Adipocyte (in vitro differentiated cells): ENCODE data around the gene TNNC1.
A peak's percentile ranks its signal among the peaks of the same experiment; 100 is the strongest.

ENCODE experiments used
- DNase-seq: peaks from one replicate; pipeline ENCODE4 v3.0.0-alpha.2; 2015; ENCODE audit warnings: low read depth
- H3K27me3 ChIP-seq: replicated peaks from 2 replicates; pipeline ENCODE4 v1.7.0; 2013; ENCODE audit warnings: mild to moderate bottlenecking, low read length, moderate library complexity; ENCODE audit not compliant: control insufficient read depth, insufficient read depth
- H3K36me3 ChIP-seq: 2 replicates; pipeline ENCODE4 v1.7.0; 2013; ENCODE audit warnings: low read length, mild to moderate bottlenecking, moderate library complexity; ENCODE audit not compliant: control insufficient read depth, insufficient read depth, severe bottlenecking
- H3K4me1 ChIP-seq: 2 replicates; pipeline ENCODE4 v1.7.0; 2013; ENCODE audit warnings: mild to moderate bottlenecking, low read length, moderate library complexity; ENCODE audit not compliant: control insufficient read depth, insufficient read depth
- H3K4me3 ChIP-seq: 2 replicates; pipeline ENCODE4 v1.7.0; 2013; ENCODE audit warnings: mild to moderate bottlenecking, low read length, moderate library complexity
- H3K9ac ChIP-seq: 2 replicates; pipeline ENCODE4 v1.7.0; 2013; ENCODE audit warnings: mild to moderate bottlenecking, low read length, moderate library complexity
- H3K9me3 ChIP-seq: 2 replicates; pipeline ENCODE4 v1.7.0; 2013; ENCODE audit warnings: mild to moderate bottlenecking, low read length, moderate library complexity; ENCODE audit not compliant: control insufficient read depth

The TNNC1 gene

DNA sequence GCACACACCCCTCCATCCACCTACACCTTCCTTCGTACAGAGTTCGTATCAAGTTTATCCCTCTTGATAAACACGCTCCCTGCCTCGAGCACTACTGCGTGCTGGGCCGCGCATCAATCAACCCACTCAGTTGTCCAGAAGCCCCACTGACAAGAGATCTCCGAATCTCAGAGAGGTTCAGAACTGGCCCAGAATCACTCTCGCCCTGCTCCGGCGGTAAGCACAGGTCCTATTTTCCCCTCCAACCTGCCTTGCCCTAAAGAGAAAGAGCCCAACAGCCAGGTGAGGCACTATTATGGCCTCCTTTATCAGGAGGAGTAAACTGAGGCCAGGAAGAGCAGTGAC, 1.1 kb upstream of the TNNC1 start:
- peak overlapping the region; percentile 89 for H3K9ac ChIP-seq
- H3K36me3 ChIP-seq: peaks cover 24% of the 10 kb centered on the region
- H3K9me3 ChIP-seq: no peaks in the 10 kb centered on the region
- no peak for DNase-seq
- peaks cover 15% of the 10 kb centered on the region for H3K4me1 ChIP-seq
- peak overlapping the region; percentile 98 for H3K4me3 ChIP-seq
- H3K27me3 ChIP-seq: no peaks in the 10 kb centered on the region

DNA sequence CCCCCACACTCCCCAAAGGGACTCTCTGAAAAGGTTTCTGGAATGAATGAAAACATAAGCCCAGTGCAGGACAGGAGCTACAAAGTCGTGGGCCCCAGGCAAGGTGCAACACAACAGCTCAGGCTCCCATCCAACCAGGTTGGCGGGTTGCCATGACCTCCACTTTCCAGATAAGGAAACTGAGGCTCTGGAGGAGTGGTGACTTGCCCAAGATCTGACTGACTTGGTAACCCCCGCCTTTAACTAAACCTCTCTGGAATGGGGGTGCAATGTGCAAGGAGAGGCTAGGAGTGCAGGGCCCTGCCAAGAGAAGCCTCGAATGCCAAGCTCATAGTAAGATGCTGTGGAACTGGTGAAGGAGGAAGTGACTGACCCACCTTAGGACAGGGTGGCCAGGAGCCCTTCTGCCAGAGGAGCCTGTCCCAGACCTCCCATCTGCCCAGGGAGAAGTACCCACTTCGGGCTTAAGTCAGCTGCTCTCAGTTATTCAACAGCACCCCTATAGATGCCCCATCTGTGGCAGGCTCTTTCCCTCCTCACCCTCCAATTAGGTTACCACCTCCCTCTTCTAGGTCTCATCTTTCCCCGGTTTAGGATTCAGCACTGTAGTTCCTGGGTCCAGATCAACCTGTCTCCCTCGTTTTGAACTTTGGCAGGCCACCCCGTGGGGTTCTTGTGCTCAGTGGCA, 553 bp upstream of the TNNC1 start:
- no peak for DNase-seq
- H3K4me3 ChIP-seq: peak overlapping the region; percentile 98
- H3K27me3 ChIP-seq: no peaks in the 10 kb centered on the region
- H3K9ac ChIP-seq: peak overlapping the region; percentile 89
- peaks cover 15% of the 10 kb centered on the region for H3K4me1 ChIP-seq
- peaks cover 21% of the 10 kb centered on the region for H3K36me3 ChIP-seq
- no peaks in the 10 kb centered on the region for H3K9me3 ChIP-seq

DNA sequence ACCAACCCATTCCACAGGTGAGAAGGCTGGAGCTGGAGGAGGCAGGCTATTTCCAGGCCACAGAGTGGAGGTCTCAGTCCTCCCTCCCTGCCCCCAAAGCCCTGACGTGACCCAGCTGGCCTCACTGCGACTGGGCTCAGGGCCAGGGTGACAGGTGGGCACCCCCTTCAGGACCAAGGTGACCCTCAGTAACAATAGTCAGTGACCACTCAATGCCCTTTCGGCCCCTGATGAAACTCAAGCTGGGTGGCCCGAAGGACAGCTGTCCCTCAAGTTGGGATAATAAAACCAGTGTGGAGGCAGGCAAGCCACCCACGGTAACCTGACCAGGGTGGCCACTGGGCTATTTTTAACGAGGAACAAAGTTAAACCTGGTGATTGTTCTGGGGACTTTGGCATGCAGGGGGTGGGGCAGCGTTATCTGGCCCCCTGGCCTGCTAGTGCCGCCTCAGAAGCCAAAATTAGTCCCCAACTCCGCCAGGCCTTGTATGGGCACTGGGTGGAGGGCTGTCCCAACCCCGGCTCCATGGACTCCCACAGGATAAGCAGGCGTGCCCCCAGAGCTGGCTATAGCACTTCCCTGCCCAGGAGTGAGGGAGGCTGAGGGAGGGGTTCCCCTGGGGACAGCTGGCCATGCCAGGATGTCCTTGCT, 1.1 kb downstream of the TNNC1 start:
- no peaks in the 10 kb centered on the region for H3K27me3 ChIP-seq
- no peaks in the 10 kb centered on the region for H3K9me3 ChIP-seq
- no peak for DNase-seq
- no peak overlapping the region for H3K9ac ChIP-seq
- H3K36me3 ChIP-seq: peaks cover 5% of the 10 kb centered on the region
- H3K4me1 ChIP-seq: peaks cover 15% of the 10 kb centered on the region
- H3K4me3 ChIP-seq: no peak overlapping the region

DNA sequence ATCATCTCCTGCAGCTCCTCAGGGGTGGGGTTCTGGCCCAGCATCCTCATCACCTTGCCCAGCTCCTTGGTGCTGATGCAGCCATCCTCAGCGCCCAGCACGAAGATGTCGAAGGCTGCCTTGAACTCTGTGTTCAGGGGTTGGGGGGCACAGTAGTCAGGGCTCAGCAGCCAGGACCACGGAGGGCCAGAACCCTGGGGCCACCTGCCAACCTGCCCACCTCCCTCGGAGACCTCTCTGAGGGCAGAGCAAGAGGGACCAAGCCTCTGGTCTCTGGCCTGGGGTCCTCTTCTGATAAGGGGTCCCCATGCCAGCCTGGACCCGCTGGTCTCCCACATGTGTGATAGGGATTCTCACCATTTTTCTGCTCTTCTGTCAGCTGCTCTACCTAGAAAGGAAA, 1.7 kb downstream of the TNNC1 start:
- Histone ChIP-seq H3K27me3 (no peaks in the 10 kb centered on the region), H3K9ac (no peak overlapping the region), H3K4me1 (peaks cover 14% of the 10 kb centered on the region), H3K36me3 (no peaks in the 10 kb centered on the region), H3K9me3 (no peaks in the 10 kb centered on the region), H3K4me3 (no peak overlapping the region)
- no peak for DNase-seq

DNA sequence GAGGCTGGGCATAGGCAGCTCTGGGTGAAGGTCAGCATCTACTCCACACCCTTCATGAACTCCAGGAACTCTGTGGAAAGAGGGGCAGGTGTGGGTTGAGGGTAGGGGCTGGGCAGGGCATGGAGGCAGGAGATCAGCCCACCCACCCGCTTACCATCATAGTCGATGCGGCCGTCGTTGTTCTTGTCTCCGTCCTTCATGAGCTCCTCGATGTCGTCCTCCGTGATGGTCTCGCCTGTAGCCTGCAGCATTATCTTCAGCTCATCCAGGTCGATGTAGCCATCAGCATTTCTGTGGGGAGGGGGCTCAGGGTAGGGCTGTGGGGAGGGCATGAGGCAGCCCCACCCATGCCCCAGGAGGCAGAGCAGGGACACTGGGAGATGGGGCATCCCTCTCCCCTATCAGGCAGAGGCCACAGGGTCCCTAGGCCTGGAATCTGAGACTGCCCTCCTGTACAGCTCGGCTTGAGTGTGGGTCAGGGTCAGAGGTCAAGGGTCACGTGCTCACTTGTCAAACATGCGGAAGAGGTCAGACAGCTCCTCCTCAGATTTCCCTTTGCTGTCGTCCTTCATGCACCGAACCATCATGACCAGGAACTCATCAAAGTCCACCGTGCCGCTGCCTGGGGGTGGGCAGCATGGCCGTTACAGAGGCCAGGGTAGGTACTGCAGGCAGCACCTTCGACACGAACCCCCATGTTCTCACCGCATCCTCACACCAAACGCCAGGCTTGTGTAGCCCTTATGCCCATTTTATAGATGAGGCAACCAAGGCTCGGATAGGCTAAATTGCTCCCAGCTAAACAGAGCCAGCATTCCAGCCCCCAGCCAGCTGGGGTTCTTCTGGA, 2.4 kb downstream of the TNNC1 start:
- no peak for DNase-seq

DNA sequence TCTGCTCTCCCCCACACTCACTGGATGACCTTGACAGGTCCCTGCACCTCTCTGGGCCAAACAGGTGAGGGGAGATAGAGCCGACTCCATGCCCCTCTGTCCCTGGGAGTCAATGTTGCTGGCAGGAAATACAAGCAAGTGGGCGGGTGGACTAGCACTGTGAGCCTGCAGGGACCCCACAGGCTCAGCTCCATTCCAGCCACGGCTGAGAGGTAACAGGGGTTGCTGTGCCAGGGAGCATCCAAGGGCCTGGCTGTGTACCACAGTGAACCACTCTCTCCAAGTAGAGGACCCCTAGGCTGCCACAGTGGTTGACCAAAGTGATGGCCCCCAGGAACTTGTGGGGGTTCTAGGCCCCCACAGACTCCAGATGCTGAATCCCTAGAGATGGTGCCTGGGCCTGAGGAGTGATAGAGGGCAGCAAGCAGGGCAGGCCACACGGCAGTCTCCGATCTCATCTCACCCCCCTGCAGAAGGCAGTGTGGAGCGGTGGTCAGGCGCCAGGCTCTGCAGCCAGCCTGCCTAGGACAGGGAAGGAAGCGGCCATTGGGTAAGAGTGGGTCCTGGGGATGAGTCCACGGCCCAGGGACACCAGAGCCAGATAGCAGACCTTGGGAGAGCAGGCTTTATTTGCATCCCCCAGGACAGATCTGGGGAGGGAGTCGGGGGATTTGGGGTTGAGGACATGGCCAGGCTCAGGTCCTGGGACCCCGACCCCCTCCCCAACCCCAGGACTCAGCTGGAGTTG, 3.2 kb downstream of the TNNC1 start:
- Histone ChIP-seq H3K9ac (no peak overlapping the region), H3K9me3 (no peaks in the 10 kb centered on the region), H3K27me3 (no peaks in the 10 kb centered on the region), H3K4me1 (peaks cover 4% of the 10 kb centered on the region), H3K36me3 (no peaks in the 10 kb centered on the region), H3K4me3 (no peak overlapping the region)
- DNase-seq: no peak

More for the DNA sequence above, 2.4 kb downstream of the TNNC1 start:
- Histone ChIP-seq H3K36me3 (no peaks in the 10 kb centered on the region), H3K4me1 (peaks cover 7% of the 10 kb centered on the region), H3K9me3 (no peaks in the 10 kb centered on the region), H3K4me3 (no peak overlapping the region), H3K27me3 (no peaks in the 10 kb centered on the region), H3K9ac (no peak overlapping the region)

DNA sequence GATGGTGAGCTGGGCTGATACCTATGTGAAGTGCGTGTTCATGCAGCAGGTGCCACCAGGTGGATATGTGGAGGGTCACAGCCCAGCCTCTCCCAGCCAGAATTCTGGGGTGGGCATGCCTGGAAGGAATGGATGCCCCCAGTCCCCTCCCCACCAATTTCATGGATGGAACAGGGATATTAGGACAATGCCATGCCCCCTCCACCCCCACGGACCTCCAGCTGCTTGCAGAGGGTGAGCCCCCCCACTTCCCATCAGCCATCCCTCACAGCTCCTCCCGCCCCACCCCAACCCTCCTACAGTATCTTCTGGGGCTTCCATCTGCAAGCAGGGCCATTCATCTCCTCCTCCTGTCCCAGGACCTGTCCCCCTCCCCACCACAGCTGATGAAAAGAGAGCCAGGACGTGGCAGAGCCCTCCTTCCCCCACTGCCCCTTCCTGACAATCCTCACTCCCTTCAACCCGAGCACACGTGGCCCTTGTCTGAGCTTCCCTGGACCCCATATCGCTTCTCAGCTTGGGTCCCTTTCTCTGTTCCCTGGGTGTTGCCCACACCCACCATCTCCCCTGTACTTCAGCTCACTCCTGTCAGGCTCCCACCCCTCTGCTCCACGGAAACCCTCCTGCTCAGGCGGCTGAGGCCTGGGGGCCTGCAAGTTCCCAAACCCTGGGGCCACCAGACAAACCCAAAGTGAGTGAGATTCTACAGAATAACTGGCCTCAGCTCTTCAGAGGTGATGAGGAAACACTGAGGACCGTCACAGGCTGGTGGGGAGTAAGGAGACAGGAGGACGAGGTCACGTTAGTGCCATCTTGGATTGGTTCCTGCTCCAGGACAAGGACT, 6.1 kb downstream of the TNNC1 start:
- Histone ChIP-seq H3K4me1 (peaks cover 12% of the 10 kb centered on the region), H3K9me3 (no peaks in the 10 kb centered on the region), H3K36me3 (no peaks in the 10 kb centered on the region), H3K27me3 (no peaks in the 10 kb centered on the region), H3K4me3 (no peak overlapping the region), H3K9ac (no peak overlapping the region)
- DNase-seq: no peak

DNA sequence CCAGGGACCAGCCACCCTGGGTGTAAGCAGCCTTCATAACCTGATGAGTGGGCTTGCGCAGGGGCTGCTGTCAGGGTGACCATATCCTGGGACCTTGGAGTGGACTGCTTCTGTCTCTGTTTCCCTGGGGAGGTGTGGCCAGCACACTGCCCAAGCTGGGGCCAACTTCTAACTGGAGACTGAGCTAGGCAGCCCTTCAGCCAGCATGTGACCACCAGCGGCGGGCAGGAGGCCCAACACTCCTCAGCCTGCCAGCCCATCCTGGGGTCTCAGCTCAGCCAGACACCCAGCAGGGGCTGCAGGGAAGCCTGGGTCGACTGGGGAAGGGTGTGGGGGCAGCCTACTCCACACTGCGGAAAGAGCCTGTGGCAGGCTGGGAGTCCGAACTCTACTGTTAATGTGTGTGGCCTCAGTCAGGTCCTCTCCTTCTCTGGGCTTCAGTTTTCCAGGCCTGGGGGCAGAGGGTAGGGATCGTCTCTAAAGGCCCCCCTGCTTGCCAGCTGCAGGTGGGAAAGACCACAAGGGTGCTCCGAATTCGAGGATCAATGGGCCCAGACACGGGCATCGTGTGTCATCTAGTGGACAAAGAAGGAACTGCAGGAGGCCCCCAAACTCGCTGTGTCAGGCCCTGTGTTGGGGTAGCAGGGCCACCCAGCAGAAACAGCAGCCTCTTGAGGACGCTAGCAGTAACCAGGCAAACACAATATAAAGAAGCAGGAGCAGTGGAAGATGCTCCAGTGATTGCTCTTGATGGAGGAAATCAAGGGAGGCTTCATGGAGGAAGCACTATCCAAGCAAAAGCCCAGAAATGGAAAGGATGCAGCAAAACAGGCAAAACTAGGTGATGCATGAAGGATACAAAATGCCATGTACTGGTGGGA, 7.0 kb downstream of the TNNC1 start:
- DNase-seq: peak; percentile 82
- H3K27me3 ChIP-seq: no peaks in the 10 kb centered on the region
- H3K36me3 ChIP-seq: no peaks in the 10 kb centered on the region
- no peaks in the 10 kb centered on the region for H3K9me3 ChIP-seq
- no peak overlapping the region for H3K4me3 ChIP-seq
- H3K4me1 ChIP-seq: peaks cover 17% of the 10 kb centered on the region
- no peak overlapping the region for H3K9ac ChIP-seq

DNA sequence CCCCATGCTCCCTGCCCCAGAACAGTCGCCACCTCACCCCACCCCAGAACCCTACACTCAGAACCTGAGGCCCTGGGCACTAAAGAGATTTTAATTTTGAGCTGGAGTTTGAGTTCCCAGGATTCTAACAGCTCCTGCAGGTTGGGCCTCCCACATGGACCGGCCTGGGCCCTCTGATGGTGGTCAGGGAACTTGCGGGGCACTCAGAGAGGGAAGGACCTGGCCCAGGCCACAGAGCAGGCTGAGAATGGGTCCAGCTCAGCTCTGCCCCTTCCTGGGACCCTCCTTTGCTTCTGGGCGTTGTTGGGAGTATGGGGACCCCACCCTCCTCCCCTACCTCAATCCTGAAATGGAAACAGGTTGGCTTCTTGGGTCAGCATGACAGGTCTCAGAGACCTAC, 7.8 kb downstream of the TNNC1 start:
- Histone ChIP-seq H3K9ac (no peak overlapping the region), H3K4me3 (no peak overlapping the region), H3K4me1 (peaks cover 17% of the 10 kb centered on the region), H3K36me3 (peaks cover under 1% of the 10 kb centered on the region), H3K9me3 (no peaks in the 10 kb centered on the region), H3K27me3 (no peaks in the 10 kb centered on the region)
- DNase-seq: no peak
